GM12872 (cell line): ENCODE data around the gene PURA.

ENCODE experiments used
- TF ChIP-seq, protein P1 (sequence below): IDR thresholded peaks from 3 replicates; pipeline ENCODE4 v1.5.1; 2011; ENCODE audit warnings: low read depth, mild to moderate bottlenecking, low read length, moderate library complexity; ENCODE audit not compliant: insufficient read depth

The PURA gene

DNA sequence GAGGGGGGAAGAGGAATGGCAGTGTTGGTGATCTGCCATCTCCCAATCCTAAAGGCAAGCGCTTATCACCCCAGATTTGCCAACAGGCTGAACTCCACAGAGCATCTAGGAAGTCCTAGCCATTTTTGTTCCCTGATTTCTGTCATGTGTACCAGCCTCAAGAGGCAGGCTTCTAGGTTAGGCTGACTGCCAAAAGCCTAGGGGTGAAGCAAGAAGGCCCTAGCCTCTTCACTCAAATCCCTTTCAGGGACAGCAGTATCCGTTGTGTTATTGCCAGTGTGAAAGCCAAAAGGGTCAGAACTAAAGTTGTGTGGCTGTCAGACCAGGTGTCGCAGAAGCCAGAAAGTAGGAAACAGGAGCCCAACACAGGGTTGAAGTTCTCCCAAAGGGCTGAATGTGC lies 26.5 kb downstream of the PURA start:
- TF ChIP-seq, protein P1, sequence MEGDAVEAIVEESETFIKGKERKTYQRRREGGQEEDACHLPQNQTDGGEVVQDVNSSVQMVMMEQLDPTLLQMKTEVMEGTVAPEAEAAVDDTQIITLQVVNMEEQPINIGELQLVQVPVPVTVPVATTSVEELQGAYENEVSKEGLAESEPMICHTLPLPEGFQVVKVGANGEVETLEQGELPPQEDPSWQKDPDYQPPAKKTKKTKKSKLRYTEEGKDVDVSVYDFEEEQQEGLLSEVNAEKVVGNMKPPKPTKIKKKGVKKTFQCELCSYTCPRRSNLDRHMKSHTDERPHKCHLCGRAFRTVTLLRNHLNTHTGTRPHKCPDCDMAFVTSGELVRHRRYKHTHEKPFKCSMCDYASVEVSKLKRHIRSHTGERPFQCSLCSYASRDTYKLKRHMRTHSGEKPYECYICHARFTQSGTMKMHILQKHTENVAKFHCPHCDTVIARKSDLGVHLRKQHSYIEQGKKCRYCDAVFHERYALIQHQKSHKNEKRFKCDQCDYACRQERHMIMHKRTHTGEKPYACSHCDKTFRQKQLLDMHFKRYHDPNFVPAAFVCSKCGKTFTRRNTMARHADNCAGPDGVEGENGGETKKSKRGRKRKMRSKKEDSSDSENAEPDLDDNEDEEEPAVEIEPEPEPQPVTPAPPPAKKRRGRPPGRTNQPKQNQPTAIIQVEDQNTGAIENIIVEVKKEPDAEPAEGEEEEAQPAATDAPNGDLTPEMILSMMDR, result no peak

DNA sequence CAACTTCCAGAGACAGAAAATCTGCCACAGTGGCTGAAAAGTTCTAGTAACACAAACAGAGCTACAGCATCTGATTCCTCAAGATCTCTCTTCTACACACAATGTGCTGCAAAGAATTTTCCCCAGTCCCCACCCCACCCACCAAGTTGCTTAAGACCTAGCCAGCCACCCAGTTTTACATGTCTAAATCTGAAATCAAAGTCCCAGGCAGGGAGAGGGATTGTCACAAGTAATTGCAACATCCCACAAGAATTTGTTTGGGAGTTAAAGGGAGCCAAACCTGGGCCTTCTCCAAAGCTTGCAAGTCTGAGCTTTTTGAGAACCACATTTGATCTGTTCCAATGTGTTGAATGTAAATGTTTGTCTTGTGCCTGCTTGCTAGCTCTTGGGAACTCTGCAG lies 27.3 kb downstream of the PURA start:
- TF ChIP-seq, protein P1, result no peak

DNA sequence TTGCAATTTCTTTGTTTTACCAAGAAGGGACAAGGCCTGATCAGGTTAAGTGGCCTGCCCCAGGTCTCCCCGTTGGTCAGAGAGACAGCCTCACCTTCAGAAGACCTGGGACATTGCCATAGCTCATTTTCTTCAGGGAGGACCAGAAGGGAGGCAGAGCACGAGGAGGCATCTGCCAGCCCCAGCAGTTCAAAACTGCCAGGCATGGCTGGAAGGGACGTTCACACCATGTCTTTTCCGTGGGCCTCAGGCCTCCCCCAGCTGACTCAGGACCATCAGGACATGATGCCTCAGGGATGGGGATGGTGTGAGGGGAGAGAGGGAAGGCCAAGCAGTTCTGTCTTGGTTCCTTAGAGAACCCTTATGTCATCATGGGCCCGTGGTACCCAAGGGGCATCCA lies 28.3 kb downstream of the PURA start:
- TF ChIP-seq, protein P1, result no peak

DNA sequence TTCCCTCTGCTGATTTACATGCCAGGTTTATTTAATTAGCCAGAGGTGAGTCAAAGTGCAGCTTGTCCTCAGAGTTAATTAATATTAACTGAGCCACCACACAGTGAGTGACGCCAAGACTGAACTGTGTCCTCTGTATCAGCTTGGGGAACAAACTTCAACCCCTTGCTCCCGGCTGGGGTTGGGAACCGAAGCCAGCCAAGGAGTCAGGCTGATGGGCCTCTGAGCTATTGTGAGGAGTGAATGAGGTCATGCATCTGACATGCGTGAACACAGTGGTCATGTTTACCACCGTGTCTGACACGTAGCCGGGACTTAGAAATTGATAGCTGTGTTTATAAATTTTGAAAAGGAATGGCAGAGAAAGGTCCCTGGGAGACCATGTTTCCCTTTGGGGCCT lies 28.9 kb downstream of the PURA start:
- TF ChIP-seq, protein P1, result no peak

DNA sequence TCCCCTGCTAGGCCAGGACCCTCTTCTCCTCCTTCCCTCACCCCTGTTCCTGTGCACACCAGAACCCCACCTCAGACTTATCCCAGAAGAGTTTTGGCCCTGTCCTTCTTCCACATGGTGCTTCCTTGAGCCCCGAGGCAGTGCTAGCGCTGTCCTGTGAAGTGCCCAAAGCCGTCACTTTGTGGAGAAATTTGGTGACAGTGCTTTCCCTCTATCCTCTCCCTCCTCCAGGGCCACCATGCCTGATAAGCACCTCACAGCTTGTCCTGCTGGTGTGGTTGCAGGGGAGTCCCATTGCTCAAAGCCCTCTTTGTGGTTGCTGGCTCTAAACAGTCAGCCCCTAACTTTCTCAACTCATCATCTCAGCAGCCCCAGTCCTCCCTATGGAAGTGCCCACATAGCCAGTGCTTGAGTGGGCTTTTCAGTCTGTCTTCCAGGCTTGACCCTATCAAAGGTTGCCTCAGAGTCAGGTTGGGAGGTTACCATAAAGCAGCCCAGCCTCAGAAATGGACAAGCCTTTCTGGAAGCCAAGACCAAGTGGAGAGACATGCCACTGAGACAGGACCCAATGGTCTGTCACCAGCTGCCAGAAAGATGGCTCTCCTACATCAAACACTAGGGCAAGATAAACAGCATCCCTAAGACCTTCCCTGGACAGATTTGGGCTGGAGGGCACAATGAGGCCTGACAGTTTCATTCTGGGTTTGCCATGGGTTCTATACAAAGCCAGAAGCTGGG lies 29.8 kb downstream of the PURA start:
- TF ChIP-seq, protein P1, result no peak

DNA sequence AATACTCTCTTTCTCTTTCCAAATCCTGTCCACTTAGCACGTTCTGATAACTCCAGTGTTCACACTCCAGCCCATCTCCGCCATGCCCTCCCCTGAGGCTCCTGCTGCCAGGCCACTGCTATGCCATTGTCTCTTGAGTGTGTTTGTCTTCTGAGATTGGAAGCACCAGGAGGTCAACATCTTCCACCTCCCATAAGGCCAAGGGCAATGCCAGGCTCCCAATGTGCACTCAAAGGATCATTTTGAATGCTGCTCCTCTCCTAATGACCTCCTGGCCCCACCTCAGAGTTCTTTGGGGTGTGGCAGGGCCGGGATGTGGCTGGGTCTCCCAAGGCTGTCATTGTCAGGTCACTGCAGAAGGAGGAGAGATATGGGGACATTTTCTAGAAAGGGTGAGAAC lies 31.3 kb downstream of the PURA start:
- TF ChIP-seq, protein P1, result 0 out of 3 replicates have a peak, but pooled peaks have one; percentile 2

DNA sequence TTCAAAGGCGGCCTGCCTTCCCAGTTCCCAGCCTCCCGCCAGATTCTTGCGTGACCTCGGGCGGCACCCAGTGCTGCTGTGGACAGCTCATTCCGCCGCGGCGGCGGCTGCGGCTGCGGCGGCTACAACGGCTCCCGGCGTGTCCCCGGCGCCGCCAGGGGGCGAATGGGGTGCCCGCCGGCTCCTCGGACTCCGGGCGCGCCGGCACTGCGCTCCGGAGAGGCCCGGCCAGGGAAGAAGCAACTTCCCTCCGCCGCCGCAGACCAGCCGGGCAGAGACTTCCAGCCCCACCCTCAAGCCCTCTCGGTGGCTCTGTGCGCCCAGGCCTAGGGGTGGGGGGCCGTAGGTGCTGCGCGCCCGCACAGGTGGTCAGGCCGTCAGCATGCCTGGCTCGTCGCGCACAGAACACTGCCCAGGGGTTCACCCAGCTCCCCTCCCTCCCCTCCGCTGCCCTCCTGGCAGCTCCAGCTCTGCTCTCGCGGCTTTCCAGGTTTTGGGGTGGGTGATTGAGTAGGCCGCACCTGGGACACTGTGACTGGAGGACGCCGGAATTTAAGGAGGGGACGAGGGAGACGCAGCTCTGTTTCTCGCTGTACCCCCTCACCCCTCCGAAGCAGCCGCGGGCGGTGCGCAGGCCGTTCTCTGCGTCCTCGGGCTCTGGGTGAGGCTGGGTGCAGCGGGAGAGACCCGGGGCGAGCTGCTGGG lies 32.1 kb downstream of the PURA start:
- TF ChIP-seq, protein P1, result peak; percentile 60
